Kidney tubule cell (primary cell): ENCODE measurements around the gene MRPS18B.

ENCODE experiments used
- DNase-seq: peaks from one replicate; pipeline ENCODE4 v3.0.0-alpha.2; 2018; ENCODE audit warnings: low spot score

The MRPS18B gene

GRCh38 chr6:30617565-30618269 lies at the start of gene MRPS18B:
TSS of gene MRPS18B (plus strand) at chr6:30617840. CDS start at chr6:30617866, 26 bp downstream.
- peak; percentile 98 for DNase-seq

- peak; percentile 45 for DNase-seq
Measured at GRCh38 chr6:30568245-30568644, 49.4 kb upstream of the MRPS18B start.

GRCh38 chr6:30570263-30570662 lies 47.4 kb upstream of the MRPS18B start:
- DNase-seq, result no peak

- DNase-seq, result no peak
Measured at GRCh38 chr6:30570740-30571074, 46.9 kb upstream of the MRPS18B start.

GRCh38 chr6:30571075-30571761 lies 46.4 kb upstream of the MRPS18B start, which contains the start of gene ABCF1:
TSS of gene ABCF1 (plus strand) at chr6:30571442. CDS start at chr6:30571488, 46 bp downstream.
- peak; percentile 97 for DNase-seq

GRCh38 chr6:30571762-30572082 lies 45.9 kb upstream of the MRPS18B start:
- no peak for DNase-seq

GRCh38 chr6:30572148-30572547 lies 45.5 kb upstream of the MRPS18B start:
- peak; percentile 64 for DNase-seq

GRCh38 chr6:30573113-30573512 lies 44.5 kb upstream of the MRPS18B start:
- DNase-seq, result no peak

- DNase-seq, result no peak
Measured at GRCh38 chr6:30578051-30578450, 39.6 kb upstream of the MRPS18B start.

- no peak for DNase-seq
Measured at GRCh38 chr6:30583921-30584320, 33.7 kb upstream of the MRPS18B start.

GRCh38 chr6:30589754-30590358 lies 27.8 kb upstream of the MRPS18B start:
- no peak for DNase-seq

- no peak for DNase-seq
Measured at GRCh38 chr6:30590509-30590908, 27.1 kb upstream of the MRPS18B start.

GRCh38 chr6:30591008-30591407 lies 26.6 kb upstream of the MRPS18B start:
- DNase-seq, result peak; percentile 9

- DNase-seq, result no peak
Measured at GRCh38 chr6:30592287-30592686, 25.4 kb upstream of the MRPS18B start.

- peak; percentile 75 for DNase-seq
Measured at GRCh38 chr6:30597315-30598144, 20.1 kb upstream of the MRPS18B start.

- no peak for DNase-seq
Measured at GRCh38 chr6:30598912-30599624, 18.6 kb upstream of the MRPS18B start.

GRCh38 chr6:30599625-30600324 lies 17.9 kb upstream of the MRPS18B start:
- no peak for DNase-seq

GRCh38 chr6:30600451-30600961 lies 17.1 kb upstream of the MRPS18B start:
- no peak for DNase-seq

GRCh38 chr6:30601436-30601814 lies 16.2 kb upstream of the MRPS18B start:
- DNase-seq, result no peak

- no peak for DNase-seq
Measured at GRCh38 chr6:30601815-30602641, 15.6 kb upstream of the MRPS18B start.
